ENCODE data around the gene IFNA14. TPM values are rescaled to one million over a fixed set of nuclear protein-coding genes. Genes with fewer than 3 reads are reported as not detected.
"Not testable (repeated sequence)": the region's sequence is repeated elsewhere in the genome, so short reads cannot be mapped to it uniquely, and the experiment has no call there.

Gene IFNA14
- polyA plus RNA-seq, 3 donors from 2014 or later = not detected

- Mint-ChIP-seq H3K36me3 (no peaks in the 10 kb centered on the region), H3K27me3 (ENCODE audit: low read depth in 3 of 3) (peaks cover 0 to 11% (median 0%) of the 10 kb centered on the region in 3 donors), H3K9me3 (no peaks in the 10 kb centered on the region), H3K4me1 (peaks cover 20 to 28% of the 10 kb centered on the region in 2 donors), H3K4me3 (no peak overlapping the region), H3K27ac (no peak overlapping the region)
- DNase-seq = no peak
Observed at GRCh38 chr9:21251190-21251589, 11.4 kb upstream of the IFNA14 start.

GRCh38 chr9:21244836-21245235 is 5.0 kb upstream of the IFNA14 start:
- H3K36me3 Mint-ChIP-seq = no peaks in the 10 kb centered on the region
- H3K4me3 Mint-ChIP-seq = no peak overlapping the region
- no peak for DNase-seq
- peaks cover 0 to 2% of the 10 kb centered on the region in 2 donors for H3K4me1 Mint-ChIP-seq
- peaks cover 0 to 17% (median 2%) of the 10 kb centered on the region in 3 donors for H3K27me3 Mint-ChIP-seq (ENCODE audit: low read depth in 3 of 3)
- H3K9me3 Mint-ChIP-seq = no peaks in the 10 kb centered on the region
- H3K27ac Mint-ChIP-seq = no peak overlapping the region

- H3K4me3 Mint-ChIP-seq, DNase-seq, H3K27ac Mint-ChIP-seq, H3K36me3 Mint-ChIP-seq, H3K9me3 Mint-ChIP-seq: not testable (repeated sequence)
- Mint-ChIP-seq H3K27me3 (ENCODE audit: low read depth in 3 of 3) (peaks cover 1 to 12% (median 4%) of the 10 kb centered on the region in 3 donors), H3K4me1 (peaks cover 4 to 13% of the 10 kb centered on the region in 2 donors)
Observed at GRCh38 chr9:21236360-21236714, 3.5 kb downstream of the IFNA14 start.

- not testable (repeated sequence) for H3K27ac Mint-ChIP-seq, H3K9me3 Mint-ChIP-seq, H3K36me3 Mint-ChIP-seq
- Mint-ChIP-seq H3K27me3 (ENCODE audit: low read depth in 3 of 3) (peaks cover 1 to 12% (median 4%) of the 10 kb centered on the region in 3 donors), H3K4me3 (peak overlapping the region in 2 of 5 donors; percentile 11 to 33), H3K4me1 (peaks cover 4 to 13% of the 10 kb centered on the region in 2 donors)
- peak; percentile 30 to 37 (median 34) for DNase-seq
Observed at GRCh38 chr9:21235468-21236359, 4.1 kb downstream of the IFNA14 start.

- Mint-ChIP-seq H3K27me3 (ENCODE audit: low read depth in 3 of 3) (peaks cover 1 to 12% (median 4%) of the 10 kb centered on the region in 3 donors), H3K36me3 (no peaks in the 10 kb centered on the region), H3K4me3 (no peak overlapping the region), H3K27ac (no peak overlapping the region), H3K9me3 (no peaks in the 10 kb centered on the region), H3K4me1 (peaks cover 4 to 13% of the 10 kb centered on the region in 2 donors)
- no peak for DNase-seq
Observed at GRCh38 chr9:21234153-21234687, 5.6 kb downstream of the IFNA14 start.

- peaks cover 4 to 13% of the 10 kb centered on the region in 2 donors for H3K4me1 Mint-ChIP-seq
- no peak overlapping the region for H3K27ac Mint-ChIP-seq
- no peaks in the 10 kb centered on the region for H3K36me3 Mint-ChIP-seq
- DNase-seq = no peak
- peaks cover 1 to 8% (median 3%) of the 10 kb centered on the region in 3 donors for H3K27me3 Mint-ChIP-seq (ENCODE audit: low read depth in 3 of 3)
- no peaks in the 10 kb centered on the region for H3K9me3 Mint-ChIP-seq
- H3K4me3 Mint-ChIP-seq = no peak overlapping the region
Observed at GRCh38 chr9:21233258-21233657, 6.5 kb downstream of the IFNA14 start.

GRCh38 chr9:21228122-21228521 is 11.7 kb downstream of the IFNA14 start, which contains the start of gene IFNA17:
Gene IFNA17, minus strand, starts transcription at chr9:21228222. Its CDS starts 49 bp downstream, at chr9:21228173.
- H3K4me1 Mint-ChIP-seq = no peaks in the 10 kb centered on the region
- no peak for DNase-seq
- H3K4me3 Mint-ChIP-seq = no peak within 1 kb of the TSS
- H3K27ac Mint-ChIP-seq = no peak within 1 kb of the TSS
- peaks cover 2 to 5% (median 2%) of the 10 kb centered on the region in 3 donors for H3K27me3 Mint-ChIP-seq (ENCODE audit: low read depth in 3 of 3)
- H3K9me3 Mint-ChIP-seq = no peaks in the 10 kb centered on the region
- H3K36me3 Mint-ChIP-seq = no peaks in the 10 kb centered on the region

GRCh38 chr9:21217211-21217610 is 22.6 kb downstream of the IFNA14 start, which contains the start of gene IFNA16:
Gene IFNA16, minus strand, starts transcription at chr9:21217311. Its CDS starts 6 bp downstream, at chr9:21217305.
- not testable (repeated sequence) for H3K27ac Mint-ChIP-seq, H3K9me3 Mint-ChIP-seq, H3K4me3 Mint-ChIP-seq, H3K4me1 Mint-ChIP-seq, H3K36me3 Mint-ChIP-seq, DNase-seq
- H3K27me3 Mint-ChIP-seq (ENCODE audit: low read depth in 3 of 3) = peaks cover 5 to 17% (median 6%) of the 10 kb centered on the region in 3 donors

- DNase-seq = peak in 1 of 3 donors; percentile 5
- H3K9me3 Mint-ChIP-seq; H3K27ac Mint-ChIP-seq; H3K4me1 Mint-ChIP-seq; H3K36me3 Mint-ChIP-seq; H3K27me3 Mint-ChIP-seq (ENCODE audit: low read depth in 3 of 3): not testable (repeated sequence)
- H3K4me3 Mint-ChIP-seq = peak overlapping the region in 2 of 5 donors; percentile 22 to 27
Observed at GRCh38 chr9:21213411-21214326, 26.1 kb downstream of the IFNA14 start.

- DNase-seq; H3K4me3 Mint-ChIP-seq; H3K36me3 Mint-ChIP-seq; H3K27ac Mint-ChIP-seq; H3K9me3 Mint-ChIP-seq; H3K4me1 Mint-ChIP-seq; H3K27me3 Mint-ChIP-seq (ENCODE audit: low read depth in 3 of 3): not testable (repeated sequence)
Observed at GRCh38 chr9:21212160-21212559, 27.6 kb downstream of the IFNA14 start.

- not testable (repeated sequence) for H3K9me3 Mint-ChIP-seq; H3K4me3 Mint-ChIP-seq; DNase-seq; H3K27ac Mint-ChIP-seq; H3K36me3 Mint-ChIP-seq; H3K4me1 Mint-ChIP-seq; H3K27me3 Mint-ChIP-seq (ENCODE audit: low read depth in 3 of 3)
Observed at GRCh38 chr9:21210782-21211181, 29.0 kb downstream of the IFNA14 start.

- Mint-ChIP-seq H3K36me3 (no peaks in the 10 kb centered on the region), H3K27ac (no peak overlapping the region), H3K4me3 (no peak overlapping the region), H3K4me1 (peaks cover 3 to 6% of the 10 kb centered on the region in 2 donors), H3K27me3 (ENCODE audit: low read depth in 3 of 3) (peaks cover 0 to 6% (median 3%) of the 10 kb centered on the region in 3 donors), H3K9me3 (no peaks in the 10 kb centered on the region)
- DNase-seq = no peak
Observed at GRCh38 chr9:21210311-21210710, 29.5 kb downstream of the IFNA14 start.

- not testable (repeated sequence) for H3K27me3 Mint-ChIP-seq (ENCODE audit: low read depth in 3 of 3); H3K36me3 Mint-ChIP-seq; H3K27ac Mint-ChIP-seq; DNase-seq; H3K4me3 Mint-ChIP-seq; H3K9me3 Mint-ChIP-seq; H3K4me1 Mint-ChIP-seq
Observed at GRCh38 chr9:21207043-21207442, 32.8 kb downstream of the IFNA14 start, which contains the start of gene IFNA10. Gene IFNA10, minus strand, starts transcription at chr9:21207143. Its CDS starts 46 bp downstream, at chr9:21207097.
